Measurements from ENCODE around the gene PTPRG.

PTPRG gene

GRCh38 chr3:61960976-61961375, 399.6 kb downstream of the PTPRG start:
- no peak for DNase-seq (ENCODE audit: low read depth in 2 of 2)

- no peak for DNase-seq (ENCODE audit: low read depth in 2 of 2)
Measured at GRCh38 chr3:61961900-61962299, 400.5 kb downstream of the PTPRG start.

- DNase-seq (ENCODE audit: low read depth in 2 of 2): no peak
Measured at GRCh38 chr3:61964566-61964965, 403.2 kb downstream of the PTPRG start.

- no peak for DNase-seq (ENCODE audit: low read depth in 2 of 2)
Measured at GRCh38 chr3:61965770-61966131, 404.4 kb downstream of the PTPRG start.

- DNase-seq (ENCODE audit: low read depth in 2 of 2): no peak
Measured at GRCh38 chr3:61966200-61966599, 404.8 kb downstream of the PTPRG start.

- no peak for DNase-seq (ENCODE audit: low read depth in 2 of 2)
Measured at GRCh38 chr3:61967019-61967418, 405.6 kb downstream of the PTPRG start.

- DNase-seq (ENCODE audit: low read depth in 2 of 2): no peak
Measured at GRCh38 chr3:61967937-61968336, 406.6 kb downstream of the PTPRG start.

- DNase-seq (ENCODE audit: low read depth in 2 of 2): no peak
Measured at GRCh38 chr3:61974662-61975061, 413.3 kb downstream of the PTPRG start.

GRCh38 chr3:61975199-61975598, 413.8 kb downstream of the PTPRG start:
- no peak for DNase-seq (ENCODE audit: low read depth in 2 of 2)

- no peak for DNase-seq (ENCODE audit: low read depth in 2 of 2)
Measured at GRCh38 chr3:61975936-61976335, 414.6 kb downstream of the PTPRG start.

GRCh38 chr3:61978460-61979419, 417.4 kb downstream of the PTPRG start:
- DNase-seq (ENCODE audit: low read depth in 2 of 2): no peak

GRCh38 chr3:61979638-61980037, 418.3 kb downstream of the PTPRG start:
- DNase-seq (ENCODE audit: low read depth in 2 of 2): peak in 1 of 2 experiments; percentile 44

GRCh38 chr3:61980041-61980440, 418.7 kb downstream of the PTPRG start:
- DNase-seq (ENCODE audit: low read depth in 2 of 2): peak in 1 of 2 experiments; percentile 20

GRCh38 chr3:61981060-61981459, 419.7 kb downstream of the PTPRG start:
- DNase-seq (ENCODE audit: low read depth in 2 of 2): no peak

GRCh38 chr3:61983479-61983878, 422.1 kb downstream of the PTPRG start:
- no peak for DNase-seq (ENCODE audit: low read depth in 2 of 2)

- peak in 1 of 2 experiments; percentile 43 for DNase-seq (ENCODE audit: low read depth in 2 of 2)
Measured at GRCh38 chr3:61985020-61985419, 423.6 kb downstream of the PTPRG start.

GRCh38 chr3:61986473-61986872, 425.1 kb downstream of the PTPRG start:
- no peak for DNase-seq (ENCODE audit: low read depth in 2 of 2)

- DNase-seq (ENCODE audit: low read depth in 2 of 2): no peak
Measured at GRCh38 chr3:61989681-61990080, 428.3 kb downstream of the PTPRG start.

- DNase-seq (ENCODE audit: low read depth in 2 of 2): no peak
Measured at GRCh38 chr3:61990327-61991027, 429.1 kb downstream of the PTPRG start.

GRCh38 chr3:61991706-61992105, 430.3 kb downstream of the PTPRG start:
- no peak for DNase-seq (ENCODE audit: low read depth in 2 of 2)

GRCh38 chr3:61996366-61996765, 435.0 kb downstream of the PTPRG start:
- no peak for DNase-seq (ENCODE audit: low read depth in 2 of 2)

GRCh38 chr3:61997101-61997500, 435.7 kb downstream of the PTPRG start:
- no peak for DNase-seq (ENCODE audit: low read depth in 2 of 2)

- no peak for DNase-seq (ENCODE audit: low read depth in 2 of 2)
Measured at GRCh38 chr3:62003835-62004234, 442.5 kb downstream of the PTPRG start.
